CD4-positive, alpha-beta T cell treated with Interleukin-6 at 100 ng/mL for 8 hours (primary cell): ENCODE data around the gene THRB.

ENCODE experiments used
- DNase-seq: peaks from one replicate; pipeline ENCODE4 v3.0.0-alpha.2; 2020; ENCODE audit warnings: mixed read lengths, low spot score

The THRB gene

GRCh38 chr3:24303057-24303754 lies 191.4 kb downstream of the THRB start:
- DNase-seq, result no peak

DNA sequence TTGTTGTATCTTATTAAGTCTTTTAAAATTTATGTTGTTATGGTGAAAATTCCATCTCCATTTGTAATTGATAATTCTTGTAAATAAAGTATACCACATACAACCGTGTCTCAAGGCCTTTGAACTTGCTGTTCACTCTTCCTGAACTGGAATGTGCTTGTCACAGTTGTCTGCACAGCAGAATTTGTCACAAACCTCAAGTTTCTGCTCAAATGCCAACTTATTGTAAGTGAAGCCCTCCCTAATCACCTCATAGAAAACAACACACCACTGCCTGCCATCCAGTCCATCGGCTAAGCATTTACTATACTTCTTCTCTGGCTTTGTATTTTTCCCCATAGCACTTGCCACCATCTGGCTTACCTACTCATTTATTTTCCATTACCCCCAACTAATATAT lies 192.3 kb downstream of the THRB start:
- DNase-seq, result no peak

GRCh38 chr3:24300949-24301348 lies 193.7 kb downstream of the THRB start:
- no peak for DNase-seq

- no peak for DNase-seq
These were observed 194.6 kb downstream of the THRB start for GRCh38 chr3:24299806-24300626.

DNA sequence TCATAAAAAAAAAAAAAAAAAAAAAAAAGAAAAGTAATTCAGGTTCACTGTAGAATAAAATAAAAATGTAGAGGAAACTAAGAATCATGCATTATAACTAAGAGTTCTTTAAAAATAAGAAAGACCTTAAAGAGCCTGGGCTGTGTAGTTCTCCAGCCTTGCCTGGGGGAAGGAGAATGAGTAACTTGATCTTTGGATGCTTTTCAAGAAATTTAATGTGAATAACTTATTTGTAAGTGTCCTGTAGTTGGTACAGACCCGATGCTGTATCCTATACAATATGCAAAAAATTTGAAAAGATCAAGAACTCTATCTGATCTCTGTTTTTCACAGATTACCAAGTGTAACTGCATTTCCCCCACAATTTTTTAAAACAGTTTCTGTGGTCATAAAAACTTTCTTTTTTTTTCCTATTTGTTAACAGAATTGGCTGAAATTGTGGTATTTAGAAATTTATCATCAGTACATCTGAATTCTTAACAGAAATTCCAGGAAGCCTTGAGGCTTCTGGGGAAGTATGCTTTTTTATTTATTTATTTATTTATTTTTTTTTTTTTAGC lies 195.3 kb downstream of the THRB start:
- DNase-seq, result no peak

- DNase-seq, result no peak
These were observed 198.0 kb downstream of the THRB start for GRCh38 chr3:24296441-24297205.

- no peak for DNase-seq
These were observed 200.5 kb downstream of the THRB start for GRCh38 chr3:24294150-24294549.

GRCh38 chr3:24291646-24292045 lies 203.0 kb downstream of the THRB start:
- DNase-seq, result no peak

DNA sequence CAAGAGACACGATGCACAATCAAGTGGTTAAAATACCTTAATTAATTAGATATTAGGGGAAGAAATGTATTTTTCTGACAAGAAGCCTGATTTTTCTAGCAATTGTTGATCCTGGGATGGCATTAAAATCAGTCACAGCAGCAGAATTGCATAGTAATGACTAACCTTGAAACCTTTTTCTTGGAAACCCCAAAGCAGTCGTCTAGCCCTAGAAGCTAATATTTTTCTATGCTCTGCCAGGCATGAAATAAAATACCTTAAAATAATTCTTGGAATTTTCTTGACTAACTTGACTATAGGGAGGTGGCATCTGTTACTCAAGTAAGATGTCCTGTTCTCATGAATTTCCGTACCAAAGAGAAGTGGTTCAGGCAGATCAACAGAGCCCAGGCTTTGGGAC lies 204.1 kb downstream of the THRB start:
- DNase-seq, result no peak

GRCh38 chr3:24288496-24289236 lies 206.0 kb downstream of the THRB start:
- DNase-seq, result no peak

DNA sequence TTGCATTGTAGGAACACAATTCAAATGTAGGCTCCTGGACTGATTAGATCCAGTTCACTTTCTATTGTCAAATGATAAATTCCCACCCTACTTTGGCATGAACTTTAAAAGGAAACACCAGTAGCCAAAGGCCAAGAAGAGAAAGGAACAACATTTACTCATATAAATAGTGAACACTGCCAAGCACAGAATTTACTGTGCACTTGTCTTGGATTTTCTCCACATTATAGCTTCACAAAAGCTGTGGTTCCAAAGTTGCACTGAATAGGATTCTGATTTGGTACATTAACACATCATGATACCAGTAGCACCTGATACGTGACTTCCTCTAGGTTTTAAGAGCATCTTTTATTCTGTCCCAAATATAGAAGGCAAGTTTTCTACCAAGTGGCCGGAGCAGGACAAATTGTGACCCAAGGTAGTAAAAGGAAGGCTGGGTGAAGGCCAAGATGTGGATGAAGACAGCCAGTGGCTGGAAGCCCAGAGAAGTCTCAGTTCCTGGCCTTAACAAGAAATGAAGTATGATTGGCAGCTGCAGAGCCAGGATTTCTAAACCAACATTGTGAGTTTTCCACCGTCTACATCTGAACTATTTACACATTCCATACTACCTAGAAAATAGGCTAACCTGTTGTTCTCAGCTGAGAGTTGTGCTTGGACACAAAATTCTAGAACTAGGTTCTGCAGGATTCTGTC lies 206.7 kb downstream of the THRB start:
- DNase-seq, result no peak

GRCh38 chr3:24286405-24286804 lies 208.2 kb downstream of the THRB start:
- no peak for DNase-seq

DNA sequence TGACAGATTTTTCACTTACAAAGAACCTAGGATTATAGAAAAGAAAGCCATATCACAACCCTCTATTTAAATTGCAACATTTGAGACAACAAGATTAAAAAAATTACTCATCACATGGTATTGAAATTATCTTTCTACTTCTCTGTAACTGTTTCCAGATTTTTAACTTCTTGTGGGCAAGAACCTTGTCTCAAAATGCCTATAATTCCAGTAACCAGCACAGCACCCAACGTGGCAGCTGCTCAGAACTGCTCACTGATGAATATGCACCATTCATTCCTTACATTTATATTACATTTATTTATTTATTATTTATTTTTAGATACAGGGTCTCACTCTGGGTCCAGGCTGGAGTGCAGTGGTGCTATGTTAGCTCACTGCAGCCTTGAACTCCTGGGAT lies 216.1 kb downstream of the THRB start:
- no peak for DNase-seq

- no peak for DNase-seq
These were observed 221.2 kb downstream of the THRB start for GRCh38 chr3:24273491-24273890.

- no peak for DNase-seq
These were observed 221.8 kb downstream of the THRB start for GRCh38 chr3:24272875-24273274.

- DNase-seq, result no peak
These were observed 222.2 kb downstream of the THRB start for GRCh38 chr3:24272408-24272807.

- no peak for DNase-seq
These were observed 223.4 kb downstream of the THRB start for GRCh38 chr3:24271228-24271627.

- no peak for DNase-seq
These were observed 223.9 kb downstream of the THRB start for GRCh38 chr3:24270744-24271143.

GRCh38 chr3:24270204-24270691 lies 224.4 kb downstream of the THRB start:
- no peak for DNase-seq

DNA sequence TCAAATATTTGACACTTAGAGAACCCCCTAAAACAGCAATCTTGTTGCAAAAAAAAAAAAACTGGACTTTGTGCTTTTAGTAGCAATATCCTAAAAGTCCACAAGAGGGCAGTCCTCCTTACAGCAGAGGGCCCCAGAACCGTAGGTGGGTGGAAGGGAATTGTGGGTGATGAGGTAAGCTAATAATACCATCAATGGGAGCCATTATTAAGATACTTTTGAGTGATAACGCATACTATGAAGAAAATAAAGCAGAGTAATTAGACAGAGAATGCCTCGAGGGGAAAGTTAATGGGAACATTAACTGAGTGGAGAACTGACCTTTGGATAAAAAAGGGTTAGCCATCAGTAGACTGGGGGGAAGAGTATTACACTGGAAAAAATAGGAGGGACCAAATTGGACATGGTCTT lies 229.9 kb downstream of the THRB start:
- no peak for DNase-seq

DNA sequence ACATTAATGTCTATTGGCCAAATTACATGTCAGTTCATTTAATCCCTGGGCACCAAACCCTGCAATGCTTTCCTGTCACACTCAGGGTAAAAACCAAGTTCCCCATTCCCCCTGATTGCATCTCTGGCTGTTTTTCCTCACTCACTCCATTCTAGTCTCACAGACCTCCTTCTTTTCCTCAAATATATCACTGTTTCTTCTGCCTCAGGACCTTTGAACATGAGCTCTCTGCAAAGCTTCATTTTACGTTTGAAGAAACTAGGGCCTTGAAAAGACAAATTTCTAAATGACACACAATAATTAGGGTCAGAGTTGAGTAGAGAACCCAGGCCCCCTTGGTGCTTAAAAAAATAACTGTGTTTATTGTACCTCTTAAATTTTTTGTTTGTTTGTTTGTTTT lies 230.6 kb downstream of the THRB start:
- no peak for DNase-seq
